Measurements from ENCODE around the gene TTLL11.

- no peak for TF ChIP-seq EZH2phosphoT487 (IDR thresholded peaks at IDR 0.05; ENCODE audit: insufficient read depth, low read depth)
- no peak for TF ChIP-seq EZH2 (IDR thresholded peaks at IDR 0.05; ENCODE audit: insufficient read depth, poor library complexity, severe bottlenecking)
These were observed 6.3 kb upstream of the TTLL11 start for GRCh38 chr9:122099271-122099869.
